Effector CD8-positive, alpha-beta T cell (primary cell): ENCODE measurements around the gene CAPN2.
"Not testable (repeated sequence)": the region's sequence is repeated elsewhere in the genome, so short reads cannot be mapped to it uniquely, and the experiment has no call there.

Experiments used
- DNase-seq: peaks from one replicate; lab custom pipeline; 2025; lab: John Stamatoyannopoulos, UW

CAPN2 gene

DNA sequence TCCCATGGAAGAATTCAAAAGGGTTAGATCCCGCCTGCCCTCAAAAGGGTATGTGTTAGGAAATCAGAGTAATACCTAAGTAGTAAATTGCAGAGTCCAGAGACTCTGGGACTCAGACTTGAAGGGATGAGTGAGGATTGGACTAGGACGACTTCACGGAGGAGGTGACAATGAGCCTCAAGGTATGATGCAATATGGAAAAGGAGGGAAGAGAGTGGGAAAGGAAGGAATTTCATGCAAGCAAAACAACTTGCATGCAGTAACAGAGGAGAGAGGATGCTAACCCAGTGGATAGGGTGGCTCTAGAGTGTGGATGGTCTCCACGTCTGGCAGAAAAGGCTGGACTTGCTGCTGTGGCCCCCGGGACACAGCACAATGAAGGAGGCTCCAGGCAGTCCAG is 4.8 kb downstream of the CAPN2 start:
- DNase-seq, result no peak

DNA sequence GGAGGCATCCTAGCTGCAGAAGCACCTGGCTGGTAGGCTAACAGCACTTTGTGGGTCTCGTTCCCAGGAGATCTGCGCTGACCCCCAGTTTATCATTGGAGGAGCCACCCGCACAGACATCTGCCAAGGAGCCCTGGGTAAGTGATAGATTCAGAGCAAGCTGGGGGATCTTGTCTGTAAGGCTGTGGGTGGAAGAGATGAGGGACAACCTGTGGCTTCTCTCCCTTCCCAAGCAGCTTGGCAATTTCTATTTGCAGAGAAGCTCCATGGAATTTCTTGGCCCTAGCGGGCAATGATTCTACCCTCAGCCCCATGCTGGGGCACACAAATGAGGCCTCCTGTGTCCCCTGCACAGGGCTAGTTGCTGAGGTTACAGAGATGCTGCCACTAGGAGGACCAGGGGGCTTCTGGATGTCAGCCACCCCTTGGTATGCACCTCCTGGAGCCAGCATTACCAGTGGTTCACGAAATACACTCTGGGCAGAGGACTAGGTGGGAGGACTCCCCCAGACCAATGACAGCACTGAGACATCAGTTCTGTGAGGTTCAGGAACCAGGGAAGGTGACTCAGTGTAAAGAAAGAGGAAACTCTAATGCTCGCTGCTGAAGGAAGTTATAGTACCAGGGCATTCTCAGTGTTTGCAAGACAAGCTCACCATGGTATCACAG is 5.5 kb downstream of the CAPN2 start:
- DNase-seq, result no peak

DNA sequence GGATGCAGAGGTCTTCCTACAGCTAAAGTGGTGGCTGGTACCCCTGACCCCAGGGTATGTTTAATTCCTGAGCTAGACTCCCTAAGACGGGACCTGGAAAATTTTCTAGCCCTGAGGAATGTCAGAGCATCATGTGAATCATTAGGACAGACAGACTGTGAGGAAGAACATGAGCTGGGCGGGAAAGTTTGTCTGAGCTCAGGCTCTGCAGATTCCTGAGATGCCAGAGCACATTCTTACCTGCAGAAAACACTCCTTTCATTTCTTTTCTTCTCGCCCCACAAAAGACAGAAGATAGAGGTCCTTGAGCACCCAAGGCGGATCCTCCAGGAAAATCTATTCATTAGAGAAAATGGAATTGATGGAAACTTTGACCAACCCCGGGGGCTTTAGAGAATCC is 6.5 kb downstream of the CAPN2 start:
- no peak for DNase-seq

DNA sequence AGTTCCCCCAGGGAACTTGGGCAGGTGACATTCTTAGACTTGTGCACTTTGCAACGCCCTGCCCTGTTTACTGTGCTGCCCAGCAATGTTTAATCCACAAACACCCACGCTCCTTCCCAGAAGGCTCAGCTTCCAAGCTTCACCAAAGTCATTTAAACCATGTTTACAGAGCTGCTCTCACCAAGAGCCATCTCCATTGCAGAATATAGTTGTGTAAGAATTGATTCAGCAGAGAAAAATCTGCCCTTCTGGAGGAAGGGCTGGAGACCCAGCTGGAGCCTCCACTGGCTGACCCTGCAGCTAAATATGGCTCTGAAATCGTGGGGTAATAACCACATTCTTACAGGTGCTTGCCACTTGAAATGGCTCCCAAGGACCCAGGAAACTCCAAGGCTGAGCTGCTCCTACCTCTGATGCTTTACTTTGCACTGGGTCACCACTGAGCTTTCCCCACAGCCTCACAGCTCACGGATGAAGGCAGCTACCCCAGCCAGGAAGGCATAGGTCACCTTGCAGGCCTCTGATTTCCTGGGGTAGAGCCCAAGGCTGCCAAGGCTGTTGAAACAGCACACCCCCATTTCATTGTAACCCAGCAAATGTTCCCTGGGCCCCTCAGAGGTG is 8.7 kb downstream of the CAPN2 start:
- DNase-seq, result no peak

DNA sequence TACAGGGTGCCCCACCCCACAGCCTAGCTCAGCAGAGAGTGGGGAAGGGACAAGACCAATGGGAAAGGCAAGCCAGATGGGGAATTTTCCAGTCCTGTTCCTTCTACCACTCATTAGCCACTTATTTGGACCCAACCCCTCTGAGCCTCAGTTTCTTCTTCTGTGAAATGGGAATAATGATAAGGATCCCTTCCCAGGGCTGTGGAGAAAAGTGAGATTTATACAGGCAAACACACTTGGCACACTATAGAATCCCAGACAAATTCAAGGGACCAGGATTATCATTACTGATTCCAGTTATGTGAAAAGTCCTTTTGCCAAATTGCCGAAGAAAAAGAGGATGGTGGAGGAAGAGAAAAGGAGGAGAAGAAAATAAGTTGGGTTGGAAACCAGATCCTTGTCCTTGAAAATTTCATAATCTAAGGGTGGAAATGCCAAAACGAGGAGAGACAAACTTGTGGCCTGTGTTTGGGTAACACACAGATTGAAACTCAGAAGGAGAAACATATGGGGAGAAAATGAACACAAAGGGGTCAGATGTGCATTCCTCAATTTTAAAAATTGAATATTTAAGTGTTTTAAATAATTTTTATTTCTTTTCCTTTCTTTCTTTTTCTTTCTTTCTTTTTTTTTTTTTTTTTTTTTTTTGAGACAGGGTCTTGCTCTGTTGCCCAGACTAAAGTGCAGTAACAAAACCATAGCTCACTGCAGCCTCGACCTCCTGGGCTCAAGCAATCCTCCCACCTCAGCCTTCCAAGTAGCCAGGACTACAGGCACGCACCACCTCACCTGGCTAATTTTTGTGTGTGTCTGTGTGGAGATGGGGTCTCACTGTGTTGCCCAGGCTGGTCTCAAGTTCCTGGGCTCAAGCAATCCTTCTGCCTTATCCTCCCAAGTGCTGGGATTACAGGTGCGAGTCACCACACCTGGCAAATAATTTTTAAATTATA is 9.6 kb downstream of the CAPN2 start:
- DNase-seq, result no peak

DNA sequence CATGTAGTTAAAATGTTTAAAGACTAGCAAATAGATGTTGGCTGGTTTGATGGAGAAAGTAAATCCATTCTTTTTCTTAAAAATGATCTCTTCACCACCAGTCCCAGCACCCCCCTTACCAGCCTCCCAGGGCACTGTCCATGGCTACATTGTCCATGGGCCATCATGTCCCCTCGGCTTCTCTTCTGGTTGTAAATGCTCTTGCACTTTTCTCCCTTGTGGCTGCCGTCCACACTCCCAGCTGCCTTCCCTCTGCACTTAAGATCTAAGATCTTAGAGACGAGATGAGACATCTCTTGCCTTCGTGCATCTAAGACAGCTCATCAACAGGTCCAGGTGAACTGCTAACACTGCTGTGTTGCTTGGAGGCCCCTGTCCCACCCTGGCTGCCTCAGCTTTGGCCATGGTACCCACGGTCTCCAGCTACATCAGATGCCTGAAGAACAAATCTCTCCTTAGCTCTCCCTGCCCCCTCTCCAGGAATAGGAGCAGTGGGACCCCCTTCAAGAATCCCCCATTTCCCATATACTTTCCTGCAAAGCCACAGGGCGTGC is 11.1 kb downstream of the CAPN2 start:
- DNase-seq, result no peak

DNA sequence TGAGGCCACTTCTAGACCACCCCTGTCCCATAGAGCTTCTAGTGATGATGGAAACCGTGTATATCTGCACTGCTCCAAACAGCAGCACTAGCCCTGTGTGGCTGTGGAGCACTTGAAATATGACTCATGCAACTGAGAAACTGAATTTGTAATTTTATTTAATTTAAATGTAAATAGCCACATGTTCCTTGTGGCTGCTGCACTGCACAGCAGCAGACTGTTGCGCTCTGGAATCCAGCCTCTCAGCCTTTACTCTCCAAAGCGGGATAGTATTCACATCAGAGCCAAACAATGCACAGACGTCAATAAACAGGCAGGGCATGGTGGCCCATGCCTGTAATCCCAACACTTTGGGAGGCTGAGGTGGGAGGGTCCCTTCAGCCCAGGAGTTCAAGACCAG is 12.0 kb downstream of the CAPN2 start:
- no peak for DNase-seq

DNA sequence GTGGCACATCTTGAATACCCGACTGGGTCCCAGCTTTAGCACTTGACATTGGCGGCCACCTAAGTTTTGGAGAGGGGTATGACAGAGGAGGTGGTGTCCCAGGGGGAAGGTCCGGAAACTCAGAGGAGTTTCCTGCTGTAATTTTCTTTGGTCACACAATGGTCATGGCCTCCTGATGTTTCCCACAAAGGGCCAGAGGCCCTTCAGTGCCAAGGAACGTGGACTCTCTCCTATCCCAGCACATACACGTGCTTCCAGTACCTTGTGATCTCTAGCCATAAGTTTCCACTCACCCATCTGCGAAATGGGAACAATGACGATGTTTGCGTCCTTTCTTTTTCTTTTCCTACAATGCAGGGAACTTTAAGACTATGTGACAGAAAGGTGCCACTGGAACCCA is 13.2 kb downstream of the CAPN2 start:
- DNase-seq, result no peak

DNA sequence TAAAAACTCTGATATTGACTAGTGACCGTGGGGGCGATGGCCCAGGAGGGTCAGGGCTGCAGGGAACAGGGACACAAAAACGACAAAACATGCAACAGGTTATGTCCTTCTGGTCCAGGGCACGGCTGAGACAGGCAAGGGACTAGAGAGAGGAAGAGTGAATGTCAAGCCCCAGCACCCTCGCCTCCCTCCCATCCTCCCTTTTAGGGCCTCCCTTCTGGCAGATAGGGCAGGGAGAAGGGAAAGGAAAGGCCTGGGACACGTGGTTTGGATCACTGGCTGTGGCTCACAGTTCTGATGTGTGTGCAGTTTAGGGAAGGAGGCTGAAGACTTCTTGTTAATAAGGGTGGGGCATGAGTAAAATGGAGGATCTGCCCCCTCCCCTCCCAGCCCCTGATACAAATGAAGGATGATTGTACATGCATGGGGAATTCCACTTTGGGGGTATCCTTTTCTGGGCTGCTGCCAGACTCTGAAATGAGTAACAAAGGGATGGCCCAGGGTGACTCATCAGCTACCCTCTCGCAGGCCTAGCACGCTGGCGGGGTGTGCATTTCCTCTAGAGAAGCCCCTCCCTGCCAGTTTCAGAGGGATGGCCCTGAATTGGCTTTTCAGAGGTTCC is 14.2 kb downstream of the CAPN2 start:
- DNase-seq, result peak; percentile 48

DNA sequence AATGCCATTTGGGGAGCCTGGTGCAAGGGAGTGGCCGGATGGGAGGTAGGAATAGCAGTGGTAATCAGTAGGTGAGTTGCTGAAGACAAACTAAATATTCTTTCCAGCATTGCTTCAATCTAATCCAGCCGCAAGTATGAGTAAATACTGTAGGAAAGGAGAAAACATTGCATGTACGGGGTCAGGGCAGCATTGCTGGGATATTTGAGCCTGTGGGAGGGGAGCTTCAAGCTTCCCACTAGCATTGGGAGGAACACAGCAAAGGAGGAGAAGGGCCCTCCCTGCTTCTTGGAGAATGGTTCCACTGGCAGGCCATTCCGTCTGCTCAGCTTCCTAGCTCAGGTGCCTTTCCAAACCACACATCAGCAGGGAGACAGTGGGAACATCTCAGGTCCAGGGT is 15.2 kb downstream of the CAPN2 start:
- DNase-seq, result no peak

DNA sequence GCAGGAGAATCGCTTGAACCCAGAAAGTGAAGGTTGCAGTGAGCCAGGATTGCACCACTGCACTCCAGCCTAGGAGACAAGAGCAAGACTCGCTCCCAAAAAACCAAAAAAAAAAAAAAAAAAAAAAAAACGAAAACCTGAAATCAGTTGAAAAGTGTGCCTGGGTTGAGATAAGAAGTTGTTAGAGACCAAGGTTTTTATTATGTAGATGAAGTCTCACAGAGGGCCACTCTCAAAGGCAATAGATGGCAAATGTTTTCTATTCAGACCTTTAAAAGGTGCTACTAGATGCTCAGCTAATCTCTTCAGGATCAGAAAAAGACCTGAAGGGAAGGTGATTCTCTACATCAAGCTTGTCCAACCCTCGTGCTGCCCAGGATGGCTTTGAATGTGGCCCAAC is 17.6 kb downstream of the CAPN2 start:
- no peak for DNase-seq

DNA sequence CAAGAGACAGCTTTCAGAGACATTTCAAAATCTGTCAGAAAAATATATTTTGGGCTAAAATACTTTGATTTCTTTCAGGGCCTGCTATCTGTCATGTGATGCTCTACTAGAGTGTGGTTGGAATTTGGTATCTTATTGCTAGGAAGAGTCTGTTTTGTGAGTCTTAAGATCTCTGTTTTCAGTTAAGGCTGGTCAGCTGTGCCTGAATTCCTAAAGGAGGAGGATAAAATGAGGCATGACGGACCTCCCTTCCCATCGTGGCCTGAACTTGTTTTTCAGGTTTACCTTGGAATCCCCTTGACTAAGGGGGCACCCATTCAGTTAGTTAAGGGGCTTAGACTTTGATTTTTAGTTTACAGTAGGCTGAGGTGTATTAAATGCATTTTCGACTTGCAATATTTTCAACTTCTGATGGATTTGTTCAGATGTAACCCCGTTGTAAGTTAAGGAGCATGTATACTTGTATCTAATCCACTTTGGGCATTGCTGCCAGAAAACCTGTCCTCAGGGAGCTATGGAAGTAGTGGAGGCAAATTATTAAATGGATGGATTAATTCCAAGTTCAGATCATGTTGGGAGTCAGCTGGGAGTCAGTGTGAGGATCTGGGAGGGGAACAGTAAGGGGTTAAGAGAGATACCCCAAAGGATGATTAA is 18.3 kb downstream of the CAPN2 start:
- no peak for DNase-seq

DNA sequence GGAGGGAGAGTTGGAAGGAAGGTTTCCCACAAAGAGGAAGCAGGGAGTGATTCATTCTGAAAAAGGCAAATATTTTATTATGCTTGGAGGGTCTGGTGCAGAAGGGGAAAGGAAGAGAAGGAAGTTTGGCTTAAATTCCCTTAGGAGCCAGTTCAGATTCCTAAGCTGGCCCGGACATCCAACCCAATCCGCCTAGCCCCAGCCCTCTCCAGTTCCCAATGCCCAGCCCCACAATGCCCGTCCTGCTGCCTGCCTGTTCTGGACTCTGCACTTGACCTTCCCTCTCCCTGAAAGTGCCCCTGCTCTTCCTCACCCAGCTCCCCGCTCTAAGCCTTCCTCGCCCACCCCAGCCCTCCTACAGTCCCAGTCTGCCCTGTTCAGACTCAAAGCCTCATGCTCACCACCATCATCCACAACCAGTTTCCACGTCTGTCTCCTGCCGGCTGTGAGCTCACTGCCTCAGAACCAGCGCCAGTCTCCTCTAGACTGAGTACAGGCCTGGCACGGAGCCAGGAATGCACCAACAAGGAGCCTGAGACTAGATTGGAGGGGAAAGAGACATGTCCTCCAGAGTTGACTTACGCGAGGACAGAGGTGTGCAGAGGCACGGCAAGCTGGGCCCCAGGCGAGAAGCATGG is 18.9 kb downstream of the CAPN2 start:
- DNase-seq, result no peak

DNA sequence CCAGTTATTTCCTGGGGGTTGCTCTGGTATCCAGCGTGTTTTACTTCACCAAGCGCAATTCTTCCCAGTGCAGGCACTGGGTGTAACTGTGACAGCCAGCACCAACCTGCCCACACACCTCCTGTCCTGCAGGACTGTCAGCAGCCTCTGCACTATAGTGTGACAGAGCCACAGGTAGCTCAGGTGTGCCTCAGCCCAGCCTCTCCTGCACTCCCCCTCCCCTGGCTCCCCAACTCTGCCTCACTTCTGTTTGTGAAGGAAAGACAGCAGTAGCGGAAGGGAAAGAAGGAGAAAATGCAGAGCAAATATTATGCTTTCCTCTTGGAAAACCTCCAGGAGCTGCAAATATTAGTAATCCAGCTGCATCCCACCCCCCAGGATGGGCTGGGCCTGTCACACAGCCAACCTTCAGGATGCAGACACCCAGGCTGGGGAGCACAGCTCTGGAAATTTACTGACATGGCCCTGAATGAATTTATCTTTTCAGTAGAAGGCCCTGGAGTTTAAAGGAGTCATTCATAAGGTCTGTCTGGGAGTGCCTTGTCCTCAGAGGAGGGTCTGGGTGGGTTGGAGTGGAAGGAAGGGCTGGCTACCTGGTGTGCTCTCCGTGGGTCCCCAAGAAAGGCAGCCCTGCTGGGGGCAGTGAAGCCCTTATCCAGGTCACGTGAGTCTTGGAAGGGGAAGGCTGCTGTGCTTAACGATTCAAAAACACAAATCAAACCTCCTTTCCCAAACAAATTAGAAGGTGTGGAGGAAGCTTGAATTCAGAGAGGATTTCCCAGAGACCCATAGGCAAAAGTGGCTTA is 20.9 kb downstream of the CAPN2 start:
- DNase-seq, result no peak

DNA sequence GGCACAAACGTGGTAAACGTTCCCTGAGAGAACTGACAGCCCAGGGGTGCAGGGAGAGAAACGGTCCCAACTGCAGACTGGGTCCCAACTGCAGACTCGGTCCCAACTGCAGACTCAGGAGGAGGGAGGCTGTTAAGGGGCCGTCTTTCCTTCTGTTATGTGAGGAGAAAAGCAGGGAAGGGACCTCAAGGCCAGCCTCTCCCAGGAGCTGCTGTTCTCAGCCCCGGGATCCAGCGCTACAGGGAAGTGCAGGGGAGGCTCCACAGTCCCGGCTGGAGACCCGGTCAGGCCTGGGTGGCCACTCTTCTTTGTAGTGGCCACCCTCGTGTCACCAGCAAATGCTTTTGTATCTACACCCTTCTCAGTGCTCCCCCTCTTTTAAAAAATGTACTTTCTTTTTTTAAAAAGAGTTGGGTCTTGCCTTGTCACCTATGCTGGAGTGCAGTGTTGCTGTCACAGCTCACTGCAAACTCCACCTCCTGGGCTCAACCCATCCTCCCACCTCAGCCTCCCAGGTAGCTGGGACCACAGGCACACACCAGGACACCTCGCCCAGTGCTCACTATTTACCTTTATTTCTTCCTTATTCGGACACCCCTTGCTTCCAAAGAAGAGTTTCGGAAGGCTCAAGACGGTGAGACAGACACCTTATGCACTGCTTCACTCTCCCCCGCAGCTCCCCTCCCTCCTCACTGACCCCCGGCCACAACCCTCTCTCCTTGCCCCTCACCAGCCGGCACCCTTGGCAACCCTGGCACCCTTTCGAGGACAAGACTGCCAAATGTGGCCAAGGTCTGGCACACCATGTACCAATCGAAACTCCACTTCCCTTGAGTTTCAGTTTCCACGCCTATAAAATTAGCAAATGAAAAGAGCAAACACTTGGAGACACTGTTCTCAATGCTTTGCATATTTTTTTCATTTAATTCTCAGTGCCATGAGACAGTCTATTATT is 21.8 kb downstream of the CAPN2 start:
- DNase-seq, result no peak

DNA sequence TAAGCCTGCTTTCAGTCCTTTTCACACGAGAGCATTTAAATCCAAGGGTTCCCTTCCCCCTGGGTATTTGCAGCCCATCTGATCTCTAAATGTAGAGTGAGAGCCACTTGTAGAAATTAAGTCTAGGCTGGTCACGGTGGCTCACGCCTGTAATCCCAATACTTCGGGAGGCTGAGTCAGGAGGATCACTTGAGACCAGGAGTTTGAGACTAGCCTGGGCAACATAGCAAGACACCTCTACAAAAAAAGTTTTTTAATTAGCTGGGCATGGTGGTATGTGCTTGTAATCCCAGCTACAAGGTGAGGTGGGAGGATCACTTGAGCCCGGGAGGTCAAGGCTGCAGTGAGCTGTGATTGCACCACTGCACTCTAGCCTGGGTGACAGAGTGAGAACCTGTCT is 24.3 kb downstream of the CAPN2 start:
- not testable (repeated sequence) for DNase-seq

DNA sequence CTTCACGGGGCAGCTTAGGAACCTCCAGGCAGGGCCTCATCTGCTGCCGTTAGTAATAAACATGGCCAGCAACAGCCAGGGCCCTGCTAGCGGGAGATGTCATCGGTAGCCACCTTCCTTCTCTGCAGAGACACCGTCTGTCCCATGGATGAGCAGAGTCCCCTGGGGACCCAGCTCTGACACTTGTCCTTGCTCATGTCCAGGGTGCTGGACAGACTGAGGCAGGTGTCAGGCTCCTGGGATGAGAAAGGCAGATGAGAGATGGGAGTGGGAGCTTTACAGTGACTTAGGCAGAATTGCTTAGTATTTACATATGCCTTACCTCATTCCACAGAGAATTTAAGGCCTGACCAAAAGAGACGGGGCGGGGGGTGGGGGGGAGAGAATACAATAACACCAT is 25.0 kb downstream of the CAPN2 start:
- no peak for DNase-seq

DNA sequence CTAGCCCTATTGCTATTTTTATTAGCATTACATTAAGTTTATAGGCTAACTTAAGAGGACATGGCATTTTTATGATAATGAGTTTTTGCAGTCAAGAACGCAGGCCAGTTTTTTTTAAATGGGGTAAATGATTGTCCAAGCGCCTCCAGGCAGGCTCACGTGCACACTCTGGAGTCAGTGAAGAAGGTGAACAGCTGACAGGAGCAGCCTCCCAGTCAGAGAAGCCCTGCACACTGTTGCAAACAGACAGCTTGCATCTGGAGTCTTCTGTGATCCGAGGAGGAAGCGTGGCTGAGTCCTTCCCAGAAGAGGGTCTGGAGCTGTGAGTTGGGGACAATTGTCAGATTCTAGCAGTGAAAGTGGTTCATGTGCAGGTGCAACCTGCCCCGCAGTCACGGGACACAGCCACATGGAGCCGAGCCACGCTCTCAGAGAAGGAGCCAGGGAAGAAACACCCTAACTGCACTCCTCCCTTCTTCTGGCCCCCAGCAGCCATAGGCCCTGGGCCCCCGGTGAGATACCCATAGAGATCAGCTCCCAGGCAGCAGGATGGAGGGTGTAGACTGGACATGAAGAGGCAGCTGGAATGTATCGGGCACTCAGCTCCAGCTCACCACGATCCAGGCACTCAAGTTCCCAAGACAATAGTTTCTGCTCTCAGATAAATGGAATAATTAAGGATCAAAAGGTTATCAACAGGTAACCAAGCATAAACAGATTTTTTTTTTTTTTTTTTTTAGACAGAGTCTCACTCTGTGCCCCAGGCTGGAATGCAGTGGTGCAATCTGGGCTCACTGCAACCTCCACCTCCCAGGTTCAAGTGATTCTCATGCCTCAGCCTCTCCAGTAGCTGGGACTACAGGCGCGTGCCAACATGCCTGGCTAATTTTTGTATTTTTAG is 26.4 kb downstream of the CAPN2 start:
- no peak for DNase-seq
